H1 (cell line): ENCODE data around the gene TMEM54. TPM values are rescaled to one million over a fixed set of nuclear protein-coding genes. Genes with fewer than 3 reads are reported as not detected.

Experiments
- CTCF ChIA-PET: fragments of 300-600 bp; sonication (Branson Sonifier 250); formaldehyde crosslinking; loops from one replicate; lab custom pipeline; 2021; ENCODE audit not compliant: partially characterized antibody; lab: Charles Lee
- POLR2A ChIA-PET: fragments of 300-600 bp; sonication (Branson Sonifier 250); formaldehyde crosslinking; loops from one replicate; lab custom pipeline; 2021; ENCODE audit warnings: inconsistent platforms; ENCODE audit not compliant: partially characterized antibody; lab: Charles Lee
- DNase-seq, 2 experiments: peaks; one replicate each; pipeline versions ENCODE4 v3.0.0 to v3.0.0-alpha.2; 2010 to 2022; ENCODE audit warnings: low spot score in 2 of 2, low read depth in 1 of 2, mixed read lengths in 1 of 2
- FAIRE-seq: peaks from 2 replicates; lab custom pipeline; 2011; peaks lifted over from hg19 to GRCh38; lab: Jason Lieb, UNC
- H2AFZ ChIP-seq: 2 replicates; pipeline ENCODE4 v1.8.1; 2012; ENCODE audit warnings: low read length, inconsistent platforms
- H2AK5ac ChIP-seq: 2 replicates; pipeline ENCODE4 v1.6.1; 2013; ENCODE audit warnings: low read depth, low read length
- H2BK120ac ChIP-seq: replicated peaks from 2 replicates; pipeline ENCODE3; 2013; ENCODE audit warnings: low read depth, low read length, inconsistent platforms
- H2BK12ac ChIP-seq: 2 replicates; pipeline ENCODE4 v1.6.1; 2013; ENCODE audit warnings: low read depth, low read length
- H2BK15ac ChIP-seq: 2 replicates; pipeline ENCODE4 v1.6.1; 2013; ENCODE audit warnings: low read length
- H2BK20ac ChIP-seq: 2 replicates; pipeline ENCODE4 v1.6.1; 2013; ENCODE audit warnings: low read length
- H2BK5ac ChIP-seq: 2 replicates; pipeline ENCODE4 v1.6.1; 2013; ENCODE audit warnings: low read depth, low read length
- H3K14ac ChIP-seq: 2 replicates; pipeline ENCODE4 v1.6.1; 2013; ENCODE audit warnings: inconsistent platforms; ENCODE audit not compliant: insufficient read length
- H3K18ac ChIP-seq: 2 replicates; pipeline ENCODE4 v1.6.1; 2013; ENCODE audit warnings: low read length; ENCODE audit errors: extremely low read depth
- H3K23ac ChIP-seq: 2 replicates; pipeline ENCODE4 v1.6.1; 2013; ENCODE audit warnings: inconsistent platforms; ENCODE audit not compliant: insufficient read length
- H3K23me2 ChIP-seq: 2 replicates; pipeline ENCODE4 v1.6.1; 2013; ENCODE audit warnings: low read depth, low read length
- H3K27ac ChIP-seq: 2 replicates; pipeline ENCODE4 v1.6.1; 2011; ENCODE audit warnings: low read depth, low read length, inconsistent platforms
- H3K27me3 ChIP-seq, 4 experiments: replicated peaks in 1 of 4; 1 replicate in 1 of 4; 2 replicates in 3 of 4; pipeline versions ENCODE4 v1.6.1 to v1.8.1; 2011 to 2013; ENCODE audit warnings: low read length in 3 of 4, mild to moderate bottlenecking in 3 of 4, inconsistent platforms in 2 of 4, mixed read lengths in 2 of 4, moderate library complexity in 1 of 4; ENCODE audit not compliant: control insufficient read depth in 3 of 4, insufficient read depth in 3 of 4; ENCODE audit errors: extremely low read depth in 1 of 4
- H3K36me3 ChIP-seq, 4 experiments: 2 replicates each; pipeline versions ENCODE4 v1.6.1 to v1.8.1; 2011 to 2013; ENCODE audit warnings: mild to moderate bottlenecking in 4 of 4, low read length in 3 of 4, moderate library complexity in 2 of 4, control low read depth in 1 of 4, inconsistent platforms in 1 of 4; ENCODE audit not compliant: insufficient read depth in 4 of 4, control insufficient read depth in 2 of 4
- H3K4ac ChIP-seq: replicated peaks from 2 replicates; pipeline ENCODE3; 2013; ENCODE audit warnings: low read length, low read depth, mixed read lengths, inconsistent platforms; ENCODE audit not compliant: insufficient read length
- H3K4me1 ChIP-seq, 4 experiments: replicated peaks in 1 of 4; 1 replicate in 1 of 4; 2 replicates in 3 of 4; pipeline versions ENCODE4 v1.6.1 to v1.8.1; 2011 to 2013; ENCODE audit warnings: low read length in 3 of 4, inconsistent platforms in 2 of 4, mixed read lengths in 1 of 4; ENCODE audit not compliant: insufficient read depth in 4 of 4, control insufficient read depth in 3 of 4
- H3K4me2 ChIP-seq, 2 experiments: 2 replicates each; pipeline versions ENCODE4 v1.6.1 to v1.8.1; 2011 to 2013; ENCODE audit warnings: low read depth in 2 of 2, low read length in 2 of 2, control low read depth in 1 of 2, inconsistent platforms in 1 of 2, mild to moderate bottlenecking in 1 of 2; ENCODE audit not compliant: insufficient read depth in 1 of 2
- H3K4me3 ChIP-seq, 4 experiments: fragments of 200-600, 300-600 bp in 1 of 4; sonication (generic), shearing (Covaris generic), sonication (Bioruptor Twin) in 1 of 4; 2 replicates each; pipeline versions ENCODE4 v1.5.1 to v1.8.1; 2011 to 2016; ENCODE audit warnings: low read length in 4 of 4, low read depth in 3 of 4, control low read depth in 2 of 4, inconsistent platforms in 2 of 4, mild to moderate bottlenecking in 2 of 4, mixed read lengths in 1 of 4, moderate library complexity in 1 of 4; ENCODE audit not compliant: insufficient read depth in 2 of 4; ENCODE audit errors: extremely low read depth in 1 of 4
- H3K56ac ChIP-seq: replicated peaks from 2 replicates; pipeline ENCODE3; 2013; ENCODE audit warnings: low read depth, mild to moderate bottlenecking, mixed read lengths, low read length, inconsistent platforms; ENCODE audit not compliant: insufficient read length
- H3K79me1 ChIP-seq: 2 replicates; pipeline ENCODE4 v1.6.1; 2013; ENCODE audit warnings: low read depth, low read length, control low read depth
- H3K79me2 ChIP-seq, 2 experiments: 2 replicates each; pipeline versions ENCODE4 v1.6.1 to v1.8.1; 2012 to 2013; ENCODE audit warnings: low read length in 2 of 2, mild to moderate bottlenecking in 2 of 2, inconsistent platforms in 1 of 2; ENCODE audit not compliant: insufficient read depth in 2 of 2, control insufficient read depth in 1 of 2
- H3K9ac ChIP-seq, 4 experiments: replicated peaks in 1 of 4; 1 replicate in 1 of 4; 2 replicates in 3 of 4; pipeline versions ENCODE4 v1.6.1 to v1.8.1; 2011 to 2013; ENCODE audit warnings: low read depth in 3 of 4, low read length in 3 of 4, control low read depth in 2 of 4, mild to moderate bottlenecking in 2 of 4, moderate library complexity in 2 of 4, inconsistent platforms in 1 of 4; ENCODE audit errors: extremely low read depth in 1 of 4
- H3K9me3 ChIP-seq, 2 experiments: 2 replicates each; pipeline versions ENCODE4 v1.6.1 to v1.8.1; 2012 to 2013; ENCODE audit warnings: mild to moderate bottlenecking in 2 of 2, moderate library complexity in 2 of 2, control low read depth in 1 of 2, inconsistent platforms in 1 of 2, low read depth in 1 of 2, low read length in 1 of 2, mixed read lengths in 1 of 2; ENCODE audit not compliant: insufficient read depth in 2 of 2
- H4K20me1 ChIP-seq, 2 experiments: replicated peaks in 1 of 2; 2 replicates each; pipeline versions ENCODE3 to v1.8.1; 2011 to 2013; ENCODE audit warnings: inconsistent platforms in 2 of 2, low read length in 2 of 2, mild to moderate bottlenecking in 1 of 2; ENCODE audit not compliant: insufficient read depth in 2 of 2, control insufficient read depth in 1 of 2
- H4K5ac ChIP-seq: 2 replicates; pipeline ENCODE4 v1.6.1; 2013; ENCODE audit warnings: low read length, low read depth, mixed read lengths, inconsistent platforms; ENCODE audit not compliant: insufficient read length
- H4K8ac ChIP-seq: 2 replicates; pipeline ENCODE4 v1.8.0; 2013; ENCODE audit warnings: mild to moderate bottlenecking, moderate library complexity, low read length, inconsistent platforms; ENCODE audit not compliant: insufficient read depth; ENCODE audit errors: extremely low read depth
- H4K91ac ChIP-seq: replicated peaks from 2 replicates; pipeline ENCODE3; 2013; ENCODE audit warnings: low read length, mixed read lengths, inconsistent platforms; ENCODE audit not compliant: insufficient read length
- ASH2L ChIP-seq: fragments of 200-600, 300-600 bp; sonication (generic); IDR thresholded peaks from one replicate; pipeline ENCODE4 v1.7.1; 2017; ENCODE audit warnings: low read length
- CHD2 ChIP-seq: IDR thresholded peaks from 2 replicates; pipeline ENCODE4 v1.6.1; 2012; ENCODE audit warnings: low read length, improper control_type of control experiment
- EZH2 ChIP-seq: fragments of 200-600 bp; sonication (generic); IDR thresholded peaks from 2 replicates; pipeline ENCODE4 v1.7.1; 2012; ENCODE audit warnings: low read depth, mild to moderate bottlenecking, moderate library complexity, low read length, inconsistent platforms; ENCODE audit not compliant: severe bottlenecking
- HDAC6 ChIP-seq: IDR thresholded peaks from one replicate; pipeline ENCODE4 v1.7.1; 2012; ENCODE audit warnings: low read depth, mild to moderate bottlenecking, inconsistent platforms, low read length, moderate library complexity
- NANOG ChIP-seq: IDR thresholded peaks from 2 replicates; pipeline ENCODE4 v1.6.1; 2011; ENCODE audit warnings: low read length, low read depth, mild to moderate bottlenecking, inconsistent platforms; ENCODE audit not compliant: insufficient read depth, poor library complexity, severe bottlenecking
- RNF2 ChIP-seq: fragments of 200-900, 300-1000 bp; sonication (generic); IDR thresholded peaks from 2 replicates; pipeline ENCODE4 v1.7.1; 2016; ENCODE audit warnings: borderline replicate concordance, low read depth, mild to moderate bottlenecking, antibody characterized with exemption, low read length; ENCODE audit not compliant: poor library complexity, severe bottlenecking; ENCODE audit errors: missing control alignments
- SRF ChIP-seq: IDR thresholded peaks from 2 replicates; pipeline ENCODE4 v1.6.1; 2011; ENCODE audit warnings: mild to moderate bottlenecking, low read depth, low read length, moderate library complexity
- TAF1 ChIP-seq: IDR thresholded peaks from 2 replicates; pipeline ENCODE4 v1.6.1; 2011; ENCODE audit warnings: mild to moderate bottlenecking, low read depth, low read length
- TAF7 ChIP-seq: optimal IDR thresholded peaks from 2 replicates; pipeline ENCODE3; 2011; ENCODE audit warnings: low read depth, mild to moderate bottlenecking, inconsistent platforms, low read length, moderate library complexity, borderline replicate concordance
- TBP ChIP-seq: IDR thresholded peaks from 2 replicates; pipeline ENCODE4 v1.6.1; 2011; ENCODE audit warnings: low read depth, low read length, improper control_type of control experiment
- WGBS, 2 experiments: shearing (Covaris generic) in 1 of 2; methylation state at CpG; one replicate each; pipeline versions ENCODE4 v1.1.6 to v1.1.7; 2013 to 2015; ENCODE audit warnings: low lambda C conversion rate in 2 of 2, mixed read lengths in 2 of 2, inconsistent platforms in 1 of 2, low coverage in 1 of 2, missing lambda C conversion rate in 1 of 2; ENCODE audit not compliant: insufficient replicate concordance in 2 of 2, insufficient coverage in 1 of 2, insufficient read length in 1 of 2; ENCODE audit errors: extremely low coverage in 1 of 2, missing lambda C conversion rate in 1 of 2; 5-methylcytosine and 5-hydroxymethylcytosine counted together
- polyA plus RNA-seq, 7 experiments: library from polyadenylated mRNA; depleted of rRNA in 3 of 7; stranded (reverse) in 5 of 7; unstranded in 2 of 7; fragments of >200 nt in 5 of 7; fragments of 200-250 nt in 2 of 7; gene quantifications; 1 replicate in 5 of 7; 2 replicates in 1 of 7; 4 replicates in 1 of 7; pipeline versions ENCODE4 v1.2.1 to v1.2.3, GENCODE V29; 2011 to 2013; ENCODE audit warnings: missing spikeins in 2 of 7, mixed read lengths in 2 of 7
- total RNA-seq: library from RNA; stranded (reverse); fragmentation: NEBNext Ultra II Directional; extraction: Animal tissue kit (Norgen Biotek cat#: 25700); gene quantifications from 2 replicates; pipeline ENCODE4 v1.2.1, GENCODE V29; 2021

TMEM54 gene
- total and polyA plus RNA-seq, 2 of the 8 experiments (the other 6 are each of a cell fraction or from before 2014, with no cell fraction given) = 9.5 to 58.7 TPM

DNA sequence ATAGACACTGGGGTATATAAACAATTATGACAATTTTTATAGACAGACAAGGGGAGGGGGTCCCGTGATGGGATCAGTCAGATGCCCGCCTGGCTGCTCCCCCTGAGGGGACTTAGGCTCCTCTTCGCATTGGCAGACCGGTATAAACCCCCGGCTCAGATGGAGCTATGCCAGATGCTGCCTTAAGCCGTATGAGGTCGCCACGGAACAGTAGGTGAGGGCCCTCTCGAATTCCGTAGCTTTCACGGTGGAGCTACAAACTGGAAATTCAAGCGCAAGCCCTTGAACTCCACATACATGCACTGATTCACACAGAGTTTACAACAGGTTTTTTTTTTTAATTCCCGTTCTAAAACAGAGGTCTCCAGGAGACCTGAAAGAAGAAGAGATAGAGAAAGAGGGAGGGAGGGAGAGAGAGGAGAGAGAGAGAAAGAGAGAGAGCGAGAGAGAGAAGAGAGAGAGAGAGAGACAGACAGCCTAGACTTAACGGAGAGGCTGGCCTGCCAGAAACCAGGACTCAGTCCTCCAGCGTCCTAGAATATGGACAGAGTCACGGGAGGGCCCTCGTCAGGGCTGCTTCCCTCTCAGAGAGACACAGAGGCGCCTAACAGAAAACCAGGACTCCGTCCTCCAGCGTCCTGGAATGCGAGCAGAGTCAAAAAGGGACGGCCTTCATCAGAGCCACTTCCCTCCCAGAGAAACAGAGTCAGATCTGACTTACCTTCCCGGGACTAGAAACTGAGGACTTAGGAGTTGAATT, 24.4 kb upstream of the TMEM54 start:
- no peak overlapping the region for H3K23ac ChIP-seq
- H3K4me2 ChIP-seq = peak overlapping the region; percentile 81 to 92
- H2BK120ac ChIP-seq = no peak overlapping the region
- no peak overlapping the region for H3K18ac ChIP-seq
- H3K14ac ChIP-seq = no peak overlapping the region
- CTCF ChIA-PET = interaction anchor here (0.7 to 2.0 kb wide), 9 partner anchors 10 to 259 kb away, joined by 3 to 10 read pairs (median 4); no protein-coding TSS in a partner anchor
- H2BK15ac ChIP-seq = no peak overlapping the region
- no peaks in the 10 kb centered on the region for H4K20me1 ChIP-seq
- H3K4me1 ChIP-seq = peaks cover 0 to 4% (median 2%) of the 10 kb centered on the region in 4 experiments; a peak in 5 of 7 replicates
- DNase-seq = peak; percentile 21 to 61
- 2% methylated on average over 24 of the region's 24 CpGs; no CpG with 5 or more reads in 1 of the 2 experiments for WGBS, 2 experiments
- no peak overlapping the region for H3K56ac ChIP-seq
- H3K9me3 ChIP-seq = no peaks in the 10 kb centered on the region
- H2AK5ac ChIP-seq = no peak overlapping the region
- no peak overlapping the region for H3K9ac ChIP-seq
- H4K8ac ChIP-seq = no peak overlapping the region
- no peak overlapping the region for H3K4ac ChIP-seq
- H3K79me1 ChIP-seq = no peaks in the 10 kb centered on the region
- no peak overlapping the region for H2BK5ac ChIP-seq
- H3K27me3 ChIP-seq = peaks cover 12 to 52% (median 49%) of the 10 kb centered on the region in 4 experiments
- no peak overlapping the region for H2BK20ac ChIP-seq
- H3K23me2 ChIP-seq = peaks cover 11% of the 10 kb centered on the region; the same call in 1 of the 2 replicates
- no peak overlapping the region for H3K27ac ChIP-seq
- no peaks in the 10 kb centered on the region for H3K79me2 ChIP-seq
- no peak for FAIRE-seq
- POLR2A ChIA-PET = interaction anchor here (0.6 to 1.2 kb wide), 5 partner anchors 28 to 227 kb away, joined by 3 to 4 read pairs (median 3); no protein-coding TSS in a partner anchor
- peak overlapping the region; percentile 44 to 58 (median 54); a peak in 7 of 8 replicates for H3K4me3 ChIP-seq
- H4K91ac ChIP-seq = no peak overlapping the region
- H4K5ac ChIP-seq = no peak overlapping the region
- no peak overlapping the region for H2BK12ac ChIP-seq
- no peaks in the 10 kb centered on the region for H3K36me3 ChIP-seq
- H2AFZ ChIP-seq = peak overlapping the region; percentile 54; the same call in 1 of the 2 replicates
- TF ChIP-seq SRF (no peak), TBP (no peak), TAF1 (no peak), EZH2 (peak; percentile 47), ASH2L (peak; percentile 15), TAF7 (no peak), CHD2 (no peak), HDAC6 (no peak), RNF2 (no peak), NANOG (no peak)
